Measurements from ENCODE around the gene SLC25A19. TPM values are rescaled to one million over a fixed set of nuclear protein-coding genes. Genes with fewer than 3 reads are reported as not detected.
A peak's percentile ranks its signal among the peaks of the same experiment; 100 is the strongest.

Gene SLC25A19
- total RNA-seq (ENCODE audit: insufficient read depth, low replicate concordance), result 43.1 TPM

DNA sequence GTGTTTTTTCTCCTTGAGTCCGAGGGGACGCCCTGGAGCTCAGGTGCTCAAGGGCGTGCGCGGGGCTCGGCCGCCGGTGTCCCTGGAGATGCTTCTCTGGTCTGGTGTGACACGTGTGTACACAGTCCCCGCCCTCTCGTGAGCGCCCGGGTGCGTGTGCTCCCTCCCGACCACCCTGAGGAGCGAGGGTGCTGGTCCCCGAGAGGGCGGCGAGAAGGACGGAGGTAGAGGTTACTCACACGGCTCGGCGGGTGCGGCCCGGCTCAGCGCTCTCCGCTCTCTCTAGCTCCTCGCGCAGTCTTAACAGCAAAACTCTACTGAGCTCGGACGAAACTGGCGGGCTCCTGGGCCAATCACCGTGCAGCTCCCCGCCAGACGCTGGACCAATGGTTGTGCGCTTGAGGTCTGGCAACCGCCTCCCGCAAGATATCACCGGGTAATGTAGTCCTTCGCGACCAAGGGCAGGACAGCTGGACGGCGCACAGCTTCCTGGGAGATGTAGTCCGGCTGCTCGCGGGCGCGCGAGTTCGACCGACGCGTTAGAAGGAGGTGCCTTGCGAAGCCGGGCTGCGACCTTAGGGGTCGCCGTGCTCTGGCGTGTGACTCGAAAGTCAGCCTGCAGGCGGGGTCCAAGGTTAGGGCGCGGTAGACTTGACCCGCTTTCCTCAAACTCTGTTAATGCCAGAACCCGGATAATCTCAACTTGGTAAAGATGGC, at the start of gene SLC25A19:
Gene SLC25A19, minus strand, starts transcription at position 319 of the 717 bp plus-strand sequence. CDS start 2,669 bp downstream, outside the sequence.
- peak; percentile 99 for DNase-seq (ENCODE audit: low spot score)

DNA sequence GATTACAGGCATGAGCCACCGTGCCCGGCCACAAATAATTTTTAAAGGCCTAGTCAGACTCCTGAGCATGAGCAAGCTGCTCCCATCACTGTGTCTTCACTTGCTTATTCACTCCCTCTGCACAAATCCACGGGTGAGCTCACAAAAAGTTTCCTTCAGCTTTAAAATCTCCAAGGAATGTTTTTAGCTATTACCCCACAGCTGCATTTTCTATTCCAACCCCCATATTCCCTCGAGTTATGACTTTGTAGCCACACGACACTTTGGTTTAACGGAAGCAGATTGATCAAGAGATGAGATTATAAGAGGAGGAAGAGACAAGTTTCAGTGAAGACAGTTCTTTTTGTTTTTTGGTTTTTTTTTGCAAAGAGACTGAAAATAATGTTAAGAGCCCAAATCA, 49.1 kb upstream of the SLC25A19 start:
- DNase-seq (ENCODE audit: low spot score), result peak; percentile 53

DNA sequence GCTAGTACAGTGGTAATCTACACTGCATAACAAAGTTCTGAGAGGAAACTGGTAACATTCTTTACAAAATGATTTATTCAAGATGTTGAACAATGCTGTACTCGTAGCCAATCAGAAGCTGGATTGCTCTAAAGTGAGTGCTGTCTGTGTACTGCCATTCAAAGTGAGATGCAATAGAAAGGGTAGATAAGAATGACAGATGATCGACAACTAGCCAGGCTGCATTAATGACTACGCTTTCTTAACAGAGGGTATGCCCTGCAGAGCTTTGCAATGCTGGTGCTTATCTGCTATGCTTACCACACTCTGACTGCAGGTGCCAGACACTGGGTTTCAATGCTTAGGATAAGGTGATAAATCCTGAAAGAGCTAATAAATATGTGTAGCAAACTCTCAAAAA, 46.1 kb upstream of the SLC25A19 start:
- no peak for DNase-seq (ENCODE audit: low spot score)

DNA sequence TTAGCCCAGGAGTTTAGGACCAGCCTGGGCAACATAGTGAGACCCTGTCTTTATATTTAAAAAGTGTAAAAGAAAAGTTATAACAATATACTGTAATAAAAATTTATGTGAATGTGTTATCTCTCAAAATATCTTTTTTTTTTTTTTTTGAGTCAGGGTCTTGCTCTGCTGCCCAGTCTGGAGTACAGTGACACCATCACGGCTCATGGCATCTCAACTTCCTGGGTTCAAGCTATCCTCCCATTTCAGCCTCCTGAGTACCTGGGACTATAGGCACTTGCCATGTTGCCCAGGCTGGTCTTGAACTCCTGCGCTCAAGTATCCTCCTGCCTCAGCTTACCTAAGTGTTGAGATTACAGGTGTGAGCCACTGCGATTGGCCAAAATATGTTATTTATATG, 45.5 kb upstream of the SLC25A19 start:
- DNase-seq (ENCODE audit: low spot score), result no peak

DNA sequence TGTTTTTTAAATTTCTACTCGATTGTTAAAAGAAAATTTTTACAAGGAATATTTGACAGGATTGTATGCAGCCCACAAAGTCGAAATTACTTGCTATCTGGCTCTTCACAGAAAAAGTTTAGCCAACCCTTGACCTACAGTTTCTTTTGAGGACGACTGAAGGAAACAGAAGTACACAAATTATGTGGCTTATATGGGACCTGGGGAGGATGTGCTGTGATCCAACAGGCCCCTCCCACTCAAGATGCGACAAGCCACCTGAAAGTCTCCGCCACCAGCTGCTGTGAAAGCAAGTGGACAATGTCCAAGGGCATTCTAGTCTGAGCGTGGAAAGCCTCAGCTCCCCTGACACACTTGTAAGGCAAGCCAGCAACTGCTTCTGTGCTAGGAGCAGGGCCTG, 42.4 kb upstream of the SLC25A19 start:
- no peak for DNase-seq (ENCODE audit: low spot score)

DNA sequence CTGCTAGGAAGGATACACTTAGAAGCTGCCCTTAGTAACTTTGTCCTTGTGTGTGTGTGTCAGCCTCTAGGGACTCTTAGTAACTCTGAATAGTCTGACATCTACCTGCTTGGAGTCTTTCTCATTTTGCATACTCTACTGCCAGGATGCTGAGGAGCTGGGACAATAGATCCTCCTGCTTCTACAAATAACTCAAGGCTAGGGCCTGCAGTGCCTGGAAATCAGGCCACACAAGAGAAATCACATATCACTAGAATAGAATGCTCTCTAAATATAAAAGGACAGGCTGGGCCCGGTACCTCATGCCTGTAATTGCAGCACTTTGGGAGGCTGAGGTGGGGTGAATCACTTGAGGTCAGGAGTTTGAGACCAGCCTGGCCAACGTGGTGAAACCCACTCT, 38.5 kb upstream of the SLC25A19 start:
- DNase-seq (ENCODE audit: low spot score), result no peak

DNA sequence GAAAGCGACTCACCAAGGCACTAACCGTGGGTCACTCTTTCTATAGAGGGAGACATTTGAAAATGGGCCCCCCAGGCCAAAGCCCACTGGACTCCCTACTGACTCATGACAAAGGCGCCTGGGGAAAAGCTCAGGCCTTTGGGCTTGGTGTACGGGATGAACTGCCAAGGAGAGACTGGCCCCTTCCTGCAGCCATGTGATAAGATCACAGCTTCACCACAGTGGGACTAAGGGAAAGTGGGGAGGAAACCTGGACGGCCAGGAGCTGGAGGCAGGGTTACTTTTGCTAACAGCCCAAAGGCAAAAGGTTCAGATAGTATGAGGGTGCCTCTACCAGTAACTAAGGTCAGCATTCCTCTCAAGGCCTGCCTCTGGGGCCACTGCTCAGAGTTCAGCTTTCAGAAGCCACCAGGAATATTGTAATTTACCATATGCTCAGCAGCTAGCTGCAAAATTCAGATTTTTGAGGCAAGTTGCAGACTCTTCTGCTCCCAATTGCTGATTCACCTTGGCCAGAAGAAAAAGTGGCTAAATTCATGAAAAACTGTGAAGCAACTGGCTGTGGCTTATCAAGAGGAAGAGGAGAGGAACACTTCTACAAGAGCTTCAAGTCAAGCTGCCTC, 37.1 kb upstream of the SLC25A19 start:
- DNase-seq (ENCODE audit: low spot score), result no peak

DNA sequence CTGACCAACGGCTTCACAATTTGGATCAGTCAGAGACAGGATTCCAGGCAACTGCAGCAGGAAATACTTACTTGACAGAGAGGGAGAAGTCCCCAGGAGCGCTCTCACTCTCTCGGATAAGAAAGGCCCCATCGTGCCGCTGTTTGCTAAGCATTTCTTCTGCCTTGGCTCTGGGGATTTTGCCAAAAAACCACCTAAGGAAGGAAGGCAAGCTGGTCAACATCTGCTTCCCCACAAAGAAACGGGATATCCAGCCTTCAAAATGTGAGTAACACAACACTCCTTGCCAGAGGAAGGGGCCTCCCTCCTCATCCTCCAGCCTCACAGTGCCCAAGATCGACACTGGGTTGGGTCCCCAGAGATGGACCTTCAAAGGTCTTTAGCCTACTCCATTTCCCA, 36.6 kb upstream of the SLC25A19 start:
- DNase-seq (ENCODE audit: low spot score), result peak; percentile 29

DNA sequence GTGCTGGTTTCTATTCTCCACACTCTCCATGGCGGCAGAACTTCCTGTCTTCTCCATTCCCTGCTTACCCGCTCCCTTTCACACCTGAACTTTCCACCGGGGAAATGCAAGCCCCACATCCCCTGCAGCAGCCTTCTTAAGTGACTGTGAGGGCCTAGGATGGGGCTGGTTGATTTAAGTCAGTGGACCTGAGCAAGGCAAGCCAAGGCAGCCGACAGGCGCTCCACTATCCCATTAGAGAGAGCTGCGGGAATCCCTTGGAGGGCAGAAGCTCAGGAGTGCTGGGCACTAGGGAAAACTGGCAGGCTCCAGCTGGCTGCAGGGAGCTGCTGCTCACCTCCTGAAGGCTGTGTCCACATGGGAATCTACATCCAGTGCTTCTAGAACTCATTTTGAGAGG, 36.1 kb upstream of the SLC25A19 start:
- no peak for DNase-seq (ENCODE audit: low spot score)

DNA sequence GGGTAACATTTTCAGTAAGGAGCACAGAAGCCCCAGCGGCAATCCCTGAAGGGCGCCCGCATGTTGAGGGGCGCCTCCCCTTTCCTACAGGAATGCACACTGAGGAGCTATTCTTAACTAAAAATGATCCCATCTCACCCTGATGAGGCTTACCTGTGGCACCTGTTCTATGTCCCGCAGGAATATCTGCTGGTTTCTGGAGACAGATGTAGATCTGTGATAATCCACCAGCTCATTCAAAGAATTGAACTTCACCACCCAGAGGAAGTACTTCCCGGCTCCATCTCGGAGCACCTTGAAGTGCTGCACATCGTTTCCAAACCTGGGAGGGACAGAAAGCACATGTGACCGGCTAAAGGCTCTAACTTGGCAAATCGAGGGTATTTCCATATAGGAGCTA, 32.3 kb upstream of the SLC25A19 start:
- DNase-seq (ENCODE audit: low spot score), result no peak

DNA sequence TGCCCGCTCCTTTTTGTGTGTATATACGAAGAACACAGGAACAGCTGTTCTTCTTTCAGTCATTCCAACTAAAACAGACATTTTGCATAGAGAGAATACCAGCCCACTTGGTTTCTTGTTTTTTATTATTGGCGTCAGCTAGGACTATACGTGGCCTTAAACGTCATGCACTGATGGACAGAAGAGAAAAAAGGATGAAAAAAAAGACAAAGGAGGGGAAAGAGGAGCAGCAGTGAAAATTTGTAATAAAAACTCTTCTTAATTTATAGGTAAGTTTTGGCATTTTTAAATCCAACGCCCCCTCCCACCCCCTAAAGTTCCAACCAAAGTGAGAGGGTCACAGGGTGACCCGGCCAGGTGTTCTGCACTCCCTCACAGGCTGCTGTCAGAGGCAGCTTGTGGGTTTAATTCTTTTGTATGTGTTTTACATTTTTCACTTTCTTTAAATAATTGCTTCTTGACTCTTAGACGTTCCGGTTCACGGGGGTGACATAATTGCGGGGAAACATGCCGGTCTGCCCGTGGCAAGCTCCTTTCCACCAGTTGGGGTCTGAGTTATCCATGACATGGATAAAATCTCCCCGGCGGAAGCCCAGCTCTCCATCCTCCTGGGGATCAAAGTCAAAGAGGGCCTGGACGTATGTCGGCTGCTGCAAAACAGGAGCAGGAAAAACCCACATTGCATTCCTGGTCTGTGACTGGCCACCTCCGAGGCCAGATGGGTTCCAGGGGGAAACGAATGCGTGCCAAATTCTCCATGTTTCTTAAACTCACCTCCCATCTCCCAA, 30.9 kb upstream of the SLC25A19 start:
- peak; percentile 28 for DNase-seq (ENCODE audit: low spot score)

DNA sequence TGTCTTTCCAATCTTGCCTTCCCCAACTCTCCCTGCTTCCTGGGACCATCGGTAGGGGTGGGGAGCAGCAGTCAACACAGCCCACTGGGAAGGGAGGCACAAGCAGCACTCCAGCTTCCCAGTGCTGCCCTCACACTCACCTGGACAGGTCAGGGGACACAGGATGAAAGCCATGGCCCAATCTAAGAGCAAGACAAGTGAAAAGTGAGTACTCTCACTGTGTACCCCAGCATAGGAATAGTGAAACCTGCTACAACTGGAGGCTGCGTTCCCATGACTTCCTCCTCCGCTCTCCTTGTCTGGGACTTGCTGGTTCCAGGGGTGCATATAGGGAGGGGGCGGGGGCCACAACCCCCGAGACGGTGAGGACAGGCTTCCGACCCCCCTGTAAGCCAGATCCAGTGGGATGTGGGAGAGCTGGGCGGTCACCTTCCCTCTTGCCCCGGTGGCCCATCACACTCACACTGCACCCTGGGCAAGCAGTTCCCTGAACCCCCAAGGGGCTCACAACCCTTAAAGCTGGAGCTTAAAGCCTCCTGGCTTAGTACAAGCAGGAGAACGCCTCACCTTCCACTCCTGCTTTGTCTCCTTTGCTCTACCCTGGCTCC, 29.5 kb upstream of the SLC25A19 start:
- no peak for DNase-seq (ENCODE audit: low spot score)

DNA sequence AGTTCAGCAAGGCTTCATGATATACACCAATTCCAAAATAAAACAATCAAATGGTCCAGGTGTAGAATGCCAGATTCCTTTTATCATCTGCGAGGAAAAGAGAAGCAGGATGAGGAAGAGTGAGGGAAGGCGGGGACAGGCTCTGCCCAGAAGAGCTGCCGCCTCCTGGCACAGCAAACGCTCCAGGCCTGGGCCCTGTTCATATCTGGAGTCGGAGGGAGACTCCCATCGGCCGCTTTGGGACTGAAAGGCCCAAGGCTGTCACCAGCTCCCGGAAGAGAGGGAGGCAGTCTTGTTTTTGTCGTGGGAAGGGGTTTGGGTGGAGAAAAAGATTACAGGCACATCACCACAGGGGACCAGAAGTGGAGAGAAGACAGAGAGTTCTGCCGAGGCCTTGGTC, 29.0 kb upstream of the SLC25A19 start:
- DNase-seq (ENCODE audit: low spot score), result no peak

DNA sequence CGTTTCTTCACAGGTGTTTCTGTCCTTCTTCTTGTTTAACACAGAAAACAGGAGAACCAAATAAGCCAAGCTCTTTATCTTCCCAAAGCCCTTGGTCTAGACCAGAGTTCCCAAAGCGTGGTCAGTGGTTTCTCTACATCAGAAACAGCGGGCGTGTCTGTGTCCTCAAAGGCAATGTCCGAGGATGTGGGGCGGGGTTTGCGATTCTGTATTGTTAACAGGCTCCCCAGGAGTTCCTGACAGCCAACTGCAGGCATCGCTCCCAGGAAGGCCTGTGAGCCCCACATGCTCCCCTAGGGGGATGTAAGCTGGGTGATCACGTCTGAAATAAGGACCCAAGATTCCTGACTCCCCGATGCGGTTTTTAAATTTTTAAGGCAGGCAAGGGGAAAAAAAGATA, 28.4 kb upstream of the SLC25A19 start:
- no peak for DNase-seq (ENCODE audit: low spot score)

DNA sequence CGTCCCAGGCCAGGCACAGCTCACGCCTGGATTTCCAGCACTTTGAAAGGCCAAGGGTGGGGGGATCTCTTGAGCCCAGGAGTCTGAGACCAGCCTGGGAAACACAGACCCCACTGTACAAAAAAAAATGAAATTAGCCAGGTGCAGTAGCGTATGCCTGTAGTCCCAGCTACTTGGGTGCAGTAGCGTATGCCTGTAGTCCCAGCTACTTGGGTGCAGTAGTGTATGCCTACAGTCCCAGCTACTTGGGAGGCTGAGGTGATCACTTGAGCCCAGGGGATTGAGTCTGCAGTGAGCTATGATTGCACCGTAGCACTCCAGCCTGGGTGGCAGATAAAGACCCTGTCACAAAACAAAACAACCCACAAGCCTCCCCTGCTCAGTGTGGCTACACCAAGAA, 27.0 kb upstream of the SLC25A19 start:
- no peak for DNase-seq (ENCODE audit: low spot score)

DNA sequence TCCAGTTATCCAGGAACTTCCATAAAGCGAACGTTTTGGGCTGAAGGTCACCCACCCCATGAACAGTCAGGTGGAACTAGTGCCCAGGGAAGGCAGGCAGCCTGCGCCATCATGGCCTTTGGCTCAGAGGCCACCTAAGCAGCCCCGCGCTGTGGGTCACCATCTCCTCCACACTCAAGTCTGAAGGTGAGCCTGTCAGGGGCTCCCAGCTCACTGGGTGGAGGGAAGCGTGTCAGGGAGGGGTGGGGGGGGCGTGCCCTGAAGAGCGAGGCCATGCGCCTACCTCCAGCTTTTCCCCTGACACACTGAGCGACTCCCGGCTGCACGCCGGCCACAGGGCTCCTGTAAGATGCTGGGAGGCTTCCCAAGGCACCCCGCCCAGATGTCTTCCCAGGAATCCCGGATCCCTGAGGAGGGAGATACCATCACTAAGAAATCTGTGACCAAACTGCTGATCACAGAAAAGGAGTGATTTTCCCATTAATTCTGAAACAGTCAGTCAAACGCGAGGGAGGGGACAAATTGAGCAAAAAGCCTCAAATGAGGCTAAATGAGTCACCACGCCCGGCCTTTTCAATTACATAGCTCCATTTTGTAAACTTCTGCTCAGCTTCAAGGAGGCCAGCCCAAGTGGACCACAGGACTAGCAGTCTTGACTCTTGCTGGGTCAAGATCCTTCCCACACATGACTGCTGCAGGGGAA, 26.5 kb upstream of the SLC25A19 start:
- DNase-seq (ENCODE audit: low spot score), result no peak

DNA sequence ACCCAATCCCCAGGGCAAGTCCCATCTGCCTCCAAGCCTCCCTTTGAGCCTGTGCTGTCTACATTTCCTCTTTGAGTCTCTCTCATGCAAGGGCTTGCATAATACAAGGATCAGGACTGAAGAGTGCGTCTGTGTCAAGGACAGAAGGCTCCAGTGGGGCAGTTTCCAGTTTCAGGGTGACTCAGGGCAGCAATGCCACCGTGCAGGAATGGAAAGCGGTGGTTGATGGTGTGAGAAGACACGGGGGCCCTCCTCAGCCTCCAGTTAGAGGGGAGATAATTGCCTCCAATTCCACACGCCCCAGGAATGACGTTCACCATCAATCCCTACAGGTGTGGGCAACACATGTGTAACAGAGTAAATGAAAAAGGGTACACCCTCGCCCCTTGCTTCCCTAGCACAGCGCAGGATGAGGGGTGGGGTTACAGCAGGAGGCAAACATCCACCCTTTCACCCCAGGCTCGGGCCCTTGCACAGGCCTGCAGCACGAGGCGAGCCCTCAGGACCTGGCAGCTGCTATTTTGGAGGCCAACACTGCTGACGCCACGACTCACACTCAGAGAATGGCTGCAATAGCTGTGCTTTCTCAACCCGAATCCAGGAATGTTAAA, 24.8 kb upstream of the SLC25A19 start:
- peak; percentile 42 for DNase-seq (ENCODE audit: low spot score)

DNA sequence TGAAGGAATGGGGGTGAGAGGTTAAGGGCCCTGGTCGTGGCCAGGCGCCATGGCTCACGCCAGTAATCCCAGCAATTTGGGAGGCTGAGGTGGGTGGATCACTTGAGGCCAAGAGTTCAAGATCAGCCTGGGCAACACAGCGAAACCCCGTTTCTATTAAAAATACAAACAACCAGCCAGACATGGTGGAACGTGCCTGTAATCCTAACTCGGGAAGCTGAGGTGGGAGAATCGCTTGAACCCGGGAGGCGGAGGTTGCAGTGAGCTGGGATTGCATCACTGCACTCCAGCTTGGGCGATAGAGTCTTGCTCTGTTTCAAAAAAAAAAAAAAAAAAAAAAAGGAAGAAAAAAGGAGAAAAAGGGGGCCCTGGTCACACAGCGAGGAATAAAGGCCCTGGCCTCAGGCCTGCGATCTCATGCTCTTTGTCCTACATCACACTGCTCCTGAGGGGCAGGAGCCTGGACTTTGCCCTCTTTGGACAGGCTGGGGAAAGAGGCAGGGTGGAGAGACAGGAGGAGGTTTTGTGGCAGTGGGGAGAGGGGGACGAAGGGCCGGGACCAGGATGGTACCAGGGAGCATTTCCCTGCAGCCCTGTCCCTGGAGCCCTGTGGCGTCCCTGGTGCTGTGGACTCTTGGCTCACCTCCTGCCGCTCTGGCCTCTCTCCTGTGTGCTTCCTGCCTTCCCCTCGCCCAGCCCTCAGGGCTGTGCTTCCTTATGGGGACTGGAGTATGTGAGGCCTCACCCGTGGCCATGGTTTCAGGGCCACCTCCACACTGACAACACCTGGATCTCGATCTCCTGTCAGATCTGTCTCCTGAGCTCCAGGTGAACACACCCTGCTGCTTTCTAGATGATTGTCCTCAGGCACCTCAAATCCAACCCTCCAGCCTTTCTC, 19.7 kb upstream of the SLC25A19 start:
- no peak for DNase-seq (ENCODE audit: low spot score)

DNA sequence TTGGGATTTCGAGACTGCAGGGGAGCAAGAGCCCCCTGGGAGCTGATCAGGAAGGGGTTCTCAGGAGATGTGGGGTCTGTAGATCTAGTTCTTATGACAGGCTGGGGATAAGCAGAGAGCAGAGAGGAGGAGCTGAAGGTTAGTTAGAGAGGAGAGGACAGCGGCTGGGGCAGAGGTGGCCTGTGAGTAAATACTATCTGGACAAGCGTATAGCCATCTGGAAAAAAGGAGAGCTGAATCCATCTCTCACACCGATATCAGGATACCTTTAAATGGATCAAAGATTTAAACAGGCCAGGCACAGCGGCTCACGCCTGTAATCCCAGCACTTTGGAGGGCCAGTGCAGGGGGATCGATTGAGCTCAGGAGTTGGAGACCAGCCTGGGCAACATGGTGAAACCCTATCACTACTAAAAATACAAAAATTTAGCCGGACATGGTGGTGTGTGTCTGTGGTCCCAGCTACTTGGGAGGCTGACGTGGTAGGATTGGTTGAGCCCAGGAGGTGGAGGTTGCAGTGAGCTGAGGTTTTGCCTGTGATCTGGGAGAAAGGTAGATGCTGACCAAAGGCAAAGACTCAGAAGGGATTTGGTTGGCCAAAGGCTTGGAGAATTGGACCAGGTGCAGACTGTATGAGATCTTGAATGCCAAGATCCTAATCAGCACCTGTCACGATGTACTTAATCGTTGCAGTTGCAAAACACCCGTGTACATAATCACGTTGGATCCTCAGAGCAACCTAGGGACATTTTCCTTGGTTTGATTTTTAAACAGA, 18.9 kb upstream of the SLC25A19 start:
- DNase-seq (ENCODE audit: low spot score), result no peak
